Mammary epithelial cell (primary cell): ENCODE results near the gene CDKAL1.

ENCODE experiments used
- EZH2 ChIP-seq: IDR thresholded peaks from 2 replicates; pipeline ENCODE4 v1.6.1; 2012; ENCODE audit warnings: low read length, inconsistent platforms, borderline replicate concordance
- TF ChIP-seq, protein P1 (sequence below), 2 donors: IDR thresholded peaks in 1 of 2; conservative IDR thresholded peaks in 1 of 2; 2 replicates each; pipeline ENCODE4 v1.5.1; 2011 to 2012; ENCODE audit warnings: inconsistent platforms in 2 of 2, low read length in 2 of 2, mild to moderate bottlenecking in 2 of 2, control low read depth in 1 of 2, low read depth in 1 of 2; ENCODE audit not compliant: insufficient read depth in 1 of 2; ENCODE audit errors: extremely low read depth in 1 of 2

DNA sequence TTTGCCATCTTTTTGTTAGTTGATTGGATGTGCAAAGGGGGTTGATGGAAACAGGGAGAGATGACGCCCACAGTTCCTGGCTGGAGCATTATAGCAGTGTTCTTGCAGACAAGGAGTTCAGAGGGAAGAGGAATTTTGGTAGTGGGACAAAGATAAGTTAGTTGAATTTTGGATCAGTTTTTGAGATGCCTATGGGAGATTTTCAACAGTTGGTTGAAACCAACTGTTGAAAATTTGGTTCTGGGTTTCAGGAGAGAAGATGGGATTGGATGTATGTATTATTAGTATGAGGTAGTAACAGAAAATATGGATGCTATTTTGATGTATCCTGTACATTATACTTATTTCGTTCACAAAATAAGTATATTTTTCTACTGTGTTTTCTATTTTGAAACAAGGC, 274.2 kb downstream of the CDKAL1 start:
- no peak for TF ChIP-seq EZH2
- TF ChIP-seq, protein P1, sequence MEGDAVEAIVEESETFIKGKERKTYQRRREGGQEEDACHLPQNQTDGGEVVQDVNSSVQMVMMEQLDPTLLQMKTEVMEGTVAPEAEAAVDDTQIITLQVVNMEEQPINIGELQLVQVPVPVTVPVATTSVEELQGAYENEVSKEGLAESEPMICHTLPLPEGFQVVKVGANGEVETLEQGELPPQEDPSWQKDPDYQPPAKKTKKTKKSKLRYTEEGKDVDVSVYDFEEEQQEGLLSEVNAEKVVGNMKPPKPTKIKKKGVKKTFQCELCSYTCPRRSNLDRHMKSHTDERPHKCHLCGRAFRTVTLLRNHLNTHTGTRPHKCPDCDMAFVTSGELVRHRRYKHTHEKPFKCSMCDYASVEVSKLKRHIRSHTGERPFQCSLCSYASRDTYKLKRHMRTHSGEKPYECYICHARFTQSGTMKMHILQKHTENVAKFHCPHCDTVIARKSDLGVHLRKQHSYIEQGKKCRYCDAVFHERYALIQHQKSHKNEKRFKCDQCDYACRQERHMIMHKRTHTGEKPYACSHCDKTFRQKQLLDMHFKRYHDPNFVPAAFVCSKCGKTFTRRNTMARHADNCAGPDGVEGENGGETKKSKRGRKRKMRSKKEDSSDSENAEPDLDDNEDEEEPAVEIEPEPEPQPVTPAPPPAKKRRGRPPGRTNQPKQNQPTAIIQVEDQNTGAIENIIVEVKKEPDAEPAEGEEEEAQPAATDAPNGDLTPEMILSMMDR (conservative IDR thresholded peaks at IDR 0.05 in 1 of 2, IDR thresholded peaks at IDR 0.05 in 1 of 2; ENCODE audit: extremely low read depth in 1 of 2, insufficient read depth in 1 of 2, low read depth in 1 of 2, low read length in 2 of 2) = no peak
